Panc1 (cell line): Measurements from ENCODE around the gene ERI2. TPM values are rescaled to one million over a fixed set of nuclear protein-coding genes. Genes with fewer than 3 reads are reported as not detected.

ENCODE experiments used
- ATAC-seq: fragments of 200-7000 bp; cut with Tn5 transposase; 2 replicates; pipeline ENCODE4 v1.9.1; 2020; ENCODE audit warnings: mild to moderate bottlenecking, moderate library complexity
- BruUV-seq: library from RNA; stranded (reverse); fragments of 400-500 nt; replicated peaks from 2 replicates; lab custom pipeline; 2021; lab: Mats Ljungman, UMichigan
- CTCF ChIA-PET: fragments of 300-600 bp; sonication (Branson Sonifier 250); formaldehyde crosslinking; loops from one replicate; lab custom pipeline; 2022; ENCODE audit warnings: antibody characterized with exemption; lab: Charles Lee
- POLR2A ChIA-PET: fragments of 300-600 bp; sonication (Branson Sonifier 250); formaldehyde crosslinking; loops from one replicate; lab custom pipeline; 2022; ENCODE audit warnings: antibody characterized with exemption; lab: Charles Lee
- DNase-seq: peaks from one replicate; pipeline ENCODE4 v3.0.0-alpha.2; 2010; ENCODE audit warnings: low read depth, low spot score
- H3K27ac ChIP-seq: 2 replicates; pipeline ENCODE4 v1.5.1; 2011; ENCODE audit warnings: mild to moderate bottlenecking, low read length, inconsistent platforms
- H3K27me3 ChIP-seq: fragments of 200-500 bp; sonication (Bioruptor generic); 2 replicates; pipeline ENCODE4 v1.6.0; 2014; ENCODE audit warnings: low read length, inconsistent platforms; ENCODE audit not compliant: control insufficient read depth, insufficient read depth
- H3K36me3 ChIP-seq: fragments of 200-500 bp; sonication (Bioruptor generic); 2 replicates; pipeline ENCODE4 v1.5.1; 2014; ENCODE audit warnings: inconsistent platforms, mild to moderate bottlenecking, low read length, moderate library complexity; ENCODE audit not compliant: control insufficient read depth, insufficient read depth
- H3K4me1 ChIP-seq: 2 replicates; pipeline ENCODE4 v1.5.1; 2011; ENCODE audit warnings: inconsistent platforms, mild to moderate bottlenecking, low read length, moderate library complexity; ENCODE audit not compliant: control insufficient read depth, insufficient read depth
- H3K4me3 ChIP-seq, 2 experiments: 2 replicates each; pipeline ENCODE4 v1.5.1; 2011 to 2012; ENCODE audit warnings: low read depth in 2 of 2, low read length in 2 of 2, mild to moderate bottlenecking in 2 of 2, inconsistent platforms in 1 of 2, moderate library complexity in 1 of 2
- H3K9me3 ChIP-seq: fragments of 200-500 bp; sonication (Bioruptor generic); 2 replicates; pipeline ENCODE4 v1.5.1; 2014; ENCODE audit warnings: low read depth, mild to moderate bottlenecking, inconsistent platforms, low read length, moderate library complexity; ENCODE audit not compliant: control insufficient read depth, insufficient read depth
- POLR2AphosphoS5 ChIP-seq: IDR thresholded peaks from 2 replicates; pipeline ENCODE4 v1.6.1; 2012; ENCODE audit warnings: mild to moderate bottlenecking, low read depth, low read length, moderate library complexity
- SIN3A ChIP-seq: IDR thresholded peaks from 2 replicates; pipeline ENCODE4 v1.6.1; 2012; ENCODE audit warnings: low read depth, mild to moderate bottlenecking, low read length, moderate library complexity, borderline replicate concordance; ENCODE audit not compliant: insufficient read depth
- TCF7L2 ChIP-seq: IDR thresholded peaks from 2 replicates; pipeline ENCODE4 v1.6.1; 2011; ENCODE audit warnings: mild to moderate bottlenecking, low read depth, low read length, inconsistent platforms
- in situ Hi-C: cut with HindIII; loops from 2 replicates; pipeline ENCODE4 v1.10.0; 2016; ENCODE audit warnings: low sequenced_read_pairs, low pct_unique_long_range_greater_than_20kb
- intact Hi-C: fragments of 100-400 bp; cut with micrococcal nuclease; formaldehyde crosslinking; loops from one replicate; pipeline ENCODE4 v1.10.0; 2022; ENCODE audit not compliant: unreplicated experiment
- total RNA-seq: library from RNA; stranded (reverse); gene quantifications from one replicate; pipeline ENCODE4 v1.2.1, GENCODE V29; 2021; ENCODE audit not compliant: unreplicated experiment
- TF ChIP-seq, protein P1 (sequence below), 2 experiments: IDR thresholded peaks; 2 replicates each; pipeline ENCODE4 v1.6.1; 2011 to 2012; ENCODE audit warnings: low read depth in 2 of 2, control low read depth in 1 of 2, low read length in 1 of 2, mild to moderate bottlenecking in 1 of 2, moderate library complexity in 1 of 2; ENCODE audit not compliant: insufficient read depth in 1 of 2
- TF ChIP-seq, protein P2 (sequence below): fragments of 450-650 bp; IDR thresholded peaks from 2 replicates; pipeline ENCODE4 v1.5.1; 2017; ENCODE audit warnings: mild to moderate bottlenecking

Gene ERI2
- total RNA-seq, 1 experiment from 2014 or later, result 20.4 TPM

DNA sequence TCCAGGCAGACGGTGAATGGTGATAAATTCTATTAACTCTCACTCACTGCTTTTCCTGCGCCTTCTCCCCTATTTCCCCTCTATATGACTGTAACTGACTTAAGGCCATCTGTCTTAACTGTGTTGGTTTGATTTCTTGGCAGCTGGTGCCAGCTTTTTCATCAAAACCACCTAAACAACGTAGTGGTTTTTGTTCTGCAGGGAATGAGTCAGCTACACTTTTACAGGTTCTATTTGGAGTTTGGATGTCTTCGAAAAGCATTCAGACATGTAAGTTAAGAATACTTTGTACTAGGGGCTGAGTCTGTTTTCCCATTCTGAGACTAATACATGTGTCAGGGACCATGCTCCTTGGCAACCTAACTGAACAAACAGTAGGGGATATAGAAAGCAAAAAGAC, 8.5 kb upstream of the ERI2 start:
- no peak for TF ChIP-seq TCF7L2
- TF ChIP-seq, protein P1, sequence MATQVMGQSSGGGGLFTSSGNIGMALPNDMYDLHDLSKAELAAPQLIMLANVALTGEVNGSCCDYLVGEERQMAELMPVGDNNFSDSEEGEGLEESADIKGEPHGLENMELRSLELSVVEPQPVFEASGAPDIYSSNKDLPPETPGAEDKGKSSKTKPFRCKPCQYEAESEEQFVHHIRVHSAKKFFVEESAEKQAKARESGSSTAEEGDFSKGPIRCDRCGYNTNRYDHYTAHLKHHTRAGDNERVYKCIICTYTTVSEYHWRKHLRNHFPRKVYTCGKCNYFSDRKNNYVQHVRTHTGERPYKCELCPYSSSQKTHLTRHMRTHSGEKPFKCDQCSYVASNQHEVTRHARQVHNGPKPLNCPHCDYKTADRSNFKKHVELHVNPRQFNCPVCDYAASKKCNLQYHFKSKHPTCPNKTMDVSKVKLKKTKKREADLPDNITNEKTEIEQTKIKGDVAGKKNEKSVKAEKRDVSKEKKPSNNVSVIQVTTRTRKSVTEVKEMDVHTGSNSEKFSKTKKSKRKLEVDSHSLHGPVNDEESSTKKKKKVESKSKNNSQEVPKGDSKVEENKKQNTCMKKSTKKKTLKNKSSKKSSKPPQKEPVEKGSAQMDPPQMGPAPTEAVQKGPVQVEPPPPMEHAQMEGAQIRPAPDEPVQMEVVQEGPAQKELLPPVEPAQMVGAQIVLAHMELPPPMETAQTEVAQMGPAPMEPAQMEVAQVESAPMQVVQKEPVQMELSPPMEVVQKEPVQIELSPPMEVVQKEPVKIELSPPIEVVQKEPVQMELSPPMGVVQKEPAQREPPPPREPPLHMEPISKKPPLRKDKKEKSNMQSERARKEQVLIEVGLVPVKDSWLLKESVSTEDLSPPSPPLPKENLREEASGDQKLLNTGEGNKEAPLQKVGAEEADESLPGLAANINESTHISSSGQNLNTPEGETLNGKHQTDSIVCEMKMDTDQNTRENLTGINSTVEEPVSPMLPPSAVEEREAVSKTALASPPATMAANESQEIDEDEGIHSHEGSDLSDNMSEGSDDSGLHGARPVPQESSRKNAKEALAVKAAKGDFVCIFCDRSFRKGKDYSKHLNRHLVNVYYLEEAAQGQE (IDR thresholded peaks at IDR 0.05; ENCODE audit: insufficient read depth in 1 of 2, low read depth in 2 of 2, low read length in 1 of 2), result no peak
- TF ChIP-seq, protein P2, sequence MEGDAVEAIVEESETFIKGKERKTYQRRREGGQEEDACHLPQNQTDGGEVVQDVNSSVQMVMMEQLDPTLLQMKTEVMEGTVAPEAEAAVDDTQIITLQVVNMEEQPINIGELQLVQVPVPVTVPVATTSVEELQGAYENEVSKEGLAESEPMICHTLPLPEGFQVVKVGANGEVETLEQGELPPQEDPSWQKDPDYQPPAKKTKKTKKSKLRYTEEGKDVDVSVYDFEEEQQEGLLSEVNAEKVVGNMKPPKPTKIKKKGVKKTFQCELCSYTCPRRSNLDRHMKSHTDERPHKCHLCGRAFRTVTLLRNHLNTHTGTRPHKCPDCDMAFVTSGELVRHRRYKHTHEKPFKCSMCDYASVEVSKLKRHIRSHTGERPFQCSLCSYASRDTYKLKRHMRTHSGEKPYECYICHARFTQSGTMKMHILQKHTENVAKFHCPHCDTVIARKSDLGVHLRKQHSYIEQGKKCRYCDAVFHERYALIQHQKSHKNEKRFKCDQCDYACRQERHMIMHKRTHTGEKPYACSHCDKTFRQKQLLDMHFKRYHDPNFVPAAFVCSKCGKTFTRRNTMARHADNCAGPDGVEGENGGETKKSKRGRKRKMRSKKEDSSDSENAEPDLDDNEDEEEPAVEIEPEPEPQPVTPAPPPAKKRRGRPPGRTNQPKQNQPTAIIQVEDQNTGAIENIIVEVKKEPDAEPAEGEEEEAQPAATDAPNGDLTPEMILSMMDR, result no peak
- no peak for TF ChIP-seq POLR2AphosphoS5
- TF ChIP-seq SIN3A, result no peak
- H3K9me3 ChIP-seq, result no peaks in the 10 kb centered on the region
- ATAC-seq, result no peak
- in situ Hi-C loops (no loop called here), intact Hi-C loops (no loop called here)
- DNase-seq, result no peak
- no peaks in the 10 kb centered on the region for H3K4me1 ChIP-seq
- ChIA-PET CTCF (no interaction called here), POLR2A (no interaction called here)
- BruUV-seq, result no TSS peak
- H3K36me3 ChIP-seq, result peaks cover 8% of the 10 kb centered on the region
- no peak overlapping the region for H3K27ac ChIP-seq
- H3K4me3 ChIP-seq, result no peak overlapping the region
- no peaks in the 10 kb centered on the region for H3K27me3 ChIP-seq

DNA sequence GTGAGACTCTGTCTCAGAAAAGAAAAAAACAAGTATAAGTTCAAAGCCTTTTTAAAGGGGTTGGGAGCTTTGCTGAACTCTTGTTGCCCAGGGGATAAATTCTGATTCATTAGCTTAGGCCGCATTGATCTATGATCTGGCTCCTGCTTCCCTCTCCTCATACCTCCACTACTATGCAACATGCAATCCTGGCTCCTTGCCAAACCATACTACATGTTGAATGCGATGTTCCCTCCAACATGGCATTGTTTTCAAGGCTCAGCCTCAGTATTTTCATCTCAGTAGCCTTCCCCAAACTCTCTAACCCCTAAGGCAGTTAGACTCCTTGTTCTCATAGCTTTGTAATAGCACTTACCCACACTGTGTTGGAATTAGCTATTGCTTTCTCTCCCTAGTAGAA, 6.2 kb upstream of the ERI2 start:
- no peaks in the 10 kb centered on the region for H3K9me3 ChIP-seq
- ChIA-PET POLR2A (no interaction called here), CTCF (no interaction called here)
- peaks cover 8% of the 10 kb centered on the region for H3K36me3 ChIP-seq
- no peak overlapping the region for H3K27ac ChIP-seq
- H3K4me3 ChIP-seq, result no peak overlapping the region
- ATAC-seq, result no peak
- no TSS peak for BruUV-seq
- intact Hi-C loops (no loop called here), in situ Hi-C loops (no loop called here)
- TF ChIP-seq, protein P2, result no peak
- TF ChIP-seq, protein P1 (IDR thresholded peaks at IDR 0.05; ENCODE audit: insufficient read depth in 1 of 2, low read depth in 2 of 2, low read length in 1 of 2), result no peak
- TF ChIP-seq TCF7L2 (no peak), SIN3A (no peak), POLR2AphosphoS5 (no peak)
- no peak for DNase-seq
- H3K4me1 ChIP-seq, result peaks cover 7% of the 10 kb centered on the region; the same call in 1 of the 2 replicates
- no peaks in the 10 kb centered on the region for H3K27me3 ChIP-seq
